ENCODE results near the gene TAOK2.

The TAOK2 gene

GRCh38 chr16:29989111-29989858, 15.6 kb downstream of the TAOK2 start:
- DNase-seq: no peak
- H3K27me3 Mint-ChIP-seq: no peaks in the 10 kb centered on the region
- peak overlapping the region; percentile 26 for H3K27ac Mint-ChIP-seq
- H3K4me3 Mint-ChIP-seq: no peak overlapping the region
- peaks cover 7% of the 10 kb centered on the region for H3K4me1 Mint-ChIP-seq (ENCODE audit: low read depth)
- peaks cover 88% of the 10 kb centered on the region for H3K36me3 Mint-ChIP-seq (ENCODE audit: low read depth)
- no peaks in the 10 kb centered on the region for H3K9me3 Mint-ChIP-seq

GRCh38 chr16:29990034-29990433, 16.4 kb downstream of the TAOK2 start:
- H3K4me1 Mint-ChIP-seq (ENCODE audit: low read depth): peaks cover 14% of the 10 kb centered on the region
- H3K27me3 Mint-ChIP-seq: no peaks in the 10 kb centered on the region
- H3K4me3 Mint-ChIP-seq: no peak overlapping the region
- H3K9me3 Mint-ChIP-seq: no peaks in the 10 kb centered on the region
- peaks cover 88% of the 10 kb centered on the region for H3K36me3 Mint-ChIP-seq (ENCODE audit: low read depth)
- no peak for DNase-seq
- no peak overlapping the region for H3K27ac Mint-ChIP-seq

GRCh38 chr16:29990883-29991570, 17.4 kb downstream of the TAOK2 start:
- DNase-seq: no peak
- no peaks in the 10 kb centered on the region for H3K9me3 Mint-ChIP-seq
- no peaks in the 10 kb centered on the region for H3K27me3 Mint-ChIP-seq
- H3K36me3 Mint-ChIP-seq (ENCODE audit: low read depth): peaks cover 87% of the 10 kb centered on the region
- H3K4me1 Mint-ChIP-seq (ENCODE audit: low read depth): peaks cover 20% of the 10 kb centered on the region
- H3K27ac Mint-ChIP-seq: no peak overlapping the region
- H3K4me3 Mint-ChIP-seq: no peak overlapping the region

GRCh38 chr16:29991571-29991904, 17.9 kb downstream of the TAOK2 start:
- peak overlapping the region; percentile 29 for H3K27ac Mint-ChIP-seq
- H3K9me3 Mint-ChIP-seq: no peaks in the 10 kb centered on the region
- no peaks in the 10 kb centered on the region for H3K27me3 Mint-ChIP-seq
- H3K36me3 Mint-ChIP-seq (ENCODE audit: low read depth): peaks cover 87% of the 10 kb centered on the region
- DNase-seq: no peak
- peaks cover 20% of the 10 kb centered on the region for H3K4me1 Mint-ChIP-seq (ENCODE audit: low read depth)
- no peak overlapping the region for H3K4me3 Mint-ChIP-seq

GRCh38 chr16:29992344-29992967, 18.8 kb downstream of the TAOK2 start:
- Mint-ChIP-seq H3K27ac (peak overlapping the region; percentile 73), H3K4me3 (no peak overlapping the region), H3K4me1 (ENCODE audit: low read depth) (peaks cover 26% of the 10 kb centered on the region), H3K9me3 (no peaks in the 10 kb centered on the region), H3K36me3 (ENCODE audit: low read depth) (peaks cover 90% of the 10 kb centered on the region), H3K27me3 (no peaks in the 10 kb centered on the region)
- no peak for DNase-seq

- Mint-ChIP-seq H3K9me3 (no peaks in the 10 kb centered on the region), H3K27me3 (no peaks in the 10 kb centered on the region), H3K27ac (peak overlapping the region; percentile 100), H3K4me1 (ENCODE audit: low read depth) (peaks cover 34% of the 10 kb centered on the region), H3K4me3 (peak overlapping the region; percentile 94), H3K36me3 (ENCODE audit: low read depth) (peaks cover 92% of the 10 kb centered on the region)
- DNase-seq: no peak
Observed at GRCh38 chr16:29993191-29993902, 19.7 kb downstream of the TAOK2 start.

- Mint-ChIP-seq H3K27me3 (no peaks in the 10 kb centered on the region), H3K9me3 (no peaks in the 10 kb centered on the region), H3K4me3 (peak overlapping the region; percentile 94), H3K36me3 (ENCODE audit: low read depth) (peaks cover 92% of the 10 kb centered on the region), H3K4me1 (ENCODE audit: low read depth) (peaks cover 37% of the 10 kb centered on the region), H3K27ac (peak overlapping the region; percentile 100)
- no peak for DNase-seq
Observed at GRCh38 chr16:29993903-29994599, 20.4 kb downstream of the TAOK2 start.

- no peak for DNase-seq
- no peaks in the 10 kb centered on the region for H3K9me3 Mint-ChIP-seq
- H3K4me1 Mint-ChIP-seq (ENCODE audit: low read depth): peaks cover 44% of the 10 kb centered on the region
- peak overlapping the region; percentile 94 for H3K4me3 Mint-ChIP-seq
- H3K27me3 Mint-ChIP-seq: no peaks in the 10 kb centered on the region
- H3K36me3 Mint-ChIP-seq (ENCODE audit: low read depth): peaks cover 92% of the 10 kb centered on the region
- H3K27ac Mint-ChIP-seq: peak overlapping the region; percentile 100
Observed at GRCh38 chr16:29994600-29995323, 21.1 kb downstream of the TAOK2 start.

- DNase-seq: peak; percentile 90
- Mint-ChIP-seq H3K4me1 (ENCODE audit: low read depth) (peaks cover 45% of the 10 kb centered on the region), H3K9me3 (no peaks in the 10 kb centered on the region), H3K27ac (peak within 1 kb of the TSS; percentile 100), H3K4me3 (peak within 1 kb of the TSS; percentile 94), H3K36me3 (ENCODE audit: low read depth) (peaks cover 92% of the 10 kb centered on the region), H3K27me3 (no peaks in the 10 kb centered on the region)
Observed at GRCh38 chr16:29995324-29995910, 21.7 kb downstream of the TAOK2 start, which contains the start of gene HIRIP3. HIRIP3 (minus strand) TSS chr16:29995617; CDS start chr16:29995605, 12 bp downstream.

GRCh38 chr16:29995911-29996765, 22.5 kb downstream of the TAOK2 start, which contains the start of gene INO80E:
INO80E (plus strand) TSS chr16:29996241; CDS start chr16:29996311, 70 bp downstream.
- Mint-ChIP-seq H3K27ac (peak within 1 kb of the TSS; percentile 100), H3K27me3 (no peaks in the 10 kb centered on the region), H3K9me3 (no peaks in the 10 kb centered on the region), H3K4me3 (peak within 1 kb of the TSS; percentile 94), H3K36me3 (ENCODE audit: low read depth) (peaks cover 94% of the 10 kb centered on the region), H3K4me1 (ENCODE audit: low read depth) (peaks cover 45% of the 10 kb centered on the region)
- DNase-seq: peak; percentile 99

- H3K27me3 Mint-ChIP-seq: no peaks in the 10 kb centered on the region
Observed at GRCh38 chr16:29996766-29997250, 23.1 kb downstream of the TAOK2 start.

GRCh38 chr16:29999605-30000004, 25.9 kb downstream of the TAOK2 start:
- Mint-ChIP-seq H3K27ac (peak overlapping the region; percentile 66), H3K9me3 (no peaks in the 10 kb centered on the region), H3K4me1 (ENCODE audit: low read depth) (peaks cover 38% of the 10 kb centered on the region), H3K4me3 (no peak overlapping the region), H3K36me3 (ENCODE audit: low read depth) (peaks cover 93% of the 10 kb centered on the region), H3K27me3 (no peaks in the 10 kb centered on the region)
- DNase-seq: no peak

More at GRCh38 chr16:29996766-29997250, 23.1 kb downstream of the TAOK2 start:
- Mint-ChIP-seq H3K36me3 (ENCODE audit: low read depth) (peaks cover 96% of the 10 kb centered on the region), H3K27ac (peak overlapping the region; percentile 100), H3K4me1 (ENCODE audit: low read depth) (peaks cover 45% of the 10 kb centered on the region), H3K9me3 (no peaks in the 10 kb centered on the region), H3K4me3 (peak overlapping the region; percentile 94)
- no peak for DNase-seq

Measured in activated T-cell treated with anti-CD3 and anti-CD28 coated beads, Interleukin-2, amount 50 U/mL, for 24 hours (primary cell).